ENCODE measurements around the gene KCTD2. TPM values are rescaled to one million over a fixed set of nuclear protein-coding genes. Genes with fewer than 3 reads are reported as not detected.
"Not testable (repeated sequence)": the region's sequence is repeated elsewhere in the genome, so short reads cannot be mapped to it uniquely, and the experiment has no call there.

Gene KCTD2
- 17.2 and 17.5 TPM in 2 replicates for total RNA-seq

GRCh38 chr17:75046407-75047289 is at the start of gene KCTD2, which contains the start of gene ATP5PD:
Gene KCTD2 (plus strand): TSS chr17:75047225. CDS start chr17:75047251, 26 bp downstream.
Gene ATP5PD (minus strand): TSS chr17:75046969. CDS start chr17:75042650, 4,319 bp downstream.
- intact Hi-C loops (cut with micrococcal nuclease) = loop anchor here (1.0 to 5.0 kb wide), 3 partner anchors 12 to 136 kb away; partner anchors contain the start of genes ARMC7 and SUMO2

- intact Hi-C loops (cut with micrococcal nuclease) = no loop called here
Measured at GRCh38 chr17:74998783-74999182, 48.2 kb upstream of the KCTD2 start.

- intact Hi-C loops (cut with micrococcal nuclease) = no loop called here
Measured at GRCh38 chr17:74999523-74999922, 47.5 kb upstream of the KCTD2 start.

GRCh38 chr17:75001915-75002843 is 44.8 kb upstream of the KCTD2 start:
- intact Hi-C loops (cut with micrococcal nuclease) = no loop called here

- intact Hi-C loops (cut with micrococcal nuclease) = no loop called here
Measured at GRCh38 chr17:75003070-75003956, 43.7 kb upstream of the KCTD2 start.

- intact Hi-C loops (cut with micrococcal nuclease) = no loop called here
Measured at GRCh38 chr17:75003957-75004355, 43.1 kb upstream of the KCTD2 start.

GRCh38 chr17:75004371-75004770 is 42.7 kb upstream of the KCTD2 start:
- intact Hi-C loops (cut with micrococcal nuclease) = no loop called here

- intact Hi-C loops (cut with micrococcal nuclease) = no loop called here
Measured at GRCh38 chr17:75005291-75005690, 41.7 kb upstream of the KCTD2 start.

- intact Hi-C loops (cut with micrococcal nuclease) = not testable (repeated sequence)
Measured at GRCh38 chr17:75006084-75006483, 40.9 kb upstream of the KCTD2 start.

GRCh38 chr17:75006653-75007052 is 40.4 kb upstream of the KCTD2 start:
- intact Hi-C loops (cut with micrococcal nuclease) = no loop called here

GRCh38 chr17:75008373-75008772 is 38.7 kb upstream of the KCTD2 start:
- intact Hi-C loops (cut with micrococcal nuclease) = no loop called here

- intact Hi-C loops (cut with micrococcal nuclease) = no loop called here
Measured at GRCh38 chr17:75009139-75009724, 37.8 kb upstream of the KCTD2 start.

- intact Hi-C loops (cut with micrococcal nuclease) = loop anchor here (5.0 kb wide), 1 partner anchor 39 kb away; the partner anchor contains the start of gene HID1
Measured at GRCh38 chr17:75010683-75011400, 36.2 kb upstream of the KCTD2 start.

GRCh38 chr17:75011401-75012095 is 35.5 kb upstream of the KCTD2 start:
- intact Hi-C loops (cut with micrococcal nuclease) = loop anchor here (1.0 to 5.0 kb wide), 3 partner anchors 22 to 39 kb away; partner anchors contain the start of genes CDR2L and HID1

- intact Hi-C loops (cut with micrococcal nuclease) = loop anchor here (1.0 to 5.0 kb wide), 3 partner anchors 21 to 40 kb away; partner anchors contain the start of genes CDR2L and HID1
Measured at GRCh38 chr17:75012096-75012345, 35.0 kb upstream of the KCTD2 start.

GRCh38 chr17:75012346-75013091 is 34.5 kb upstream of the KCTD2 start, which contains the start of gene MRPL58:
Gene MRPL58 (plus strand): TSS chr17:75012670. CDS start chr17:75012687, 17 bp downstream.
- intact Hi-C loops (cut with micrococcal nuclease) = loop anchor here (1.0 to 5.0 kb wide), 3 partner anchors 21 to 40 kb away; partner anchors contain the start of genes CDR2L and HID1

GRCh38 chr17:75013092-75013559 is 33.9 kb upstream of the KCTD2 start:
- intact Hi-C loops (cut with micrococcal nuclease) = loop anchor here (2.0 to 5.0 kb wide), 2 partner anchors 26 to 41 kb away; partner anchors contain the start of genes CDR2L and HID1

GRCh38 chr17:75019146-75019545 is 27.9 kb upstream of the KCTD2 start:
- intact Hi-C loops (cut with micrococcal nuclease) = no loop called here

Measured in T-helper 2 cell treated with Interferon-gamma antibody and Interleukin-4, amounts not matched to agents 100 ng/mL and 5 ng/mL, for 36 hours (primary cell).